H1 (cell line): ENCODE results near the gene SH2D4B. TPM values are rescaled to one million over a fixed set of nuclear protein-coding genes. Genes with fewer than 3 reads are reported as not detected.

ENCODE experiments used
- CTCF ChIA-PET: fragments of 300-600 bp; sonication (Branson Sonifier 250); formaldehyde crosslinking; loops from one replicate; lab custom pipeline; 2021; ENCODE audit not compliant: partially characterized antibody; lab: Charles Lee
- POLR2A ChIA-PET: fragments of 300-600 bp; sonication (Branson Sonifier 250); formaldehyde crosslinking; loops from one replicate; lab custom pipeline; 2021; ENCODE audit warnings: inconsistent platforms; ENCODE audit not compliant: partially characterized antibody; lab: Charles Lee
- DNase-seq, 2 experiments: peaks; one replicate each; pipeline versions ENCODE4 v3.0.0 to v3.0.0-alpha.2; 2010 to 2022; ENCODE audit warnings: low spot score in 2 of 2, low read depth in 1 of 2, mixed read lengths in 1 of 2
- FAIRE-seq: peaks from 2 replicates; lab custom pipeline; 2011; peaks lifted over from hg19 to GRCh38; lab: Jason Lieb, UNC
- H2AFZ ChIP-seq: 2 replicates; pipeline ENCODE4 v1.8.1; 2012; ENCODE audit warnings: low read length, inconsistent platforms
- H2AK5ac ChIP-seq: 2 replicates; pipeline ENCODE4 v1.6.1; 2013; ENCODE audit warnings: low read depth, low read length
- H2BK120ac ChIP-seq: replicated peaks from 2 replicates; pipeline ENCODE3; 2013; ENCODE audit warnings: low read depth, low read length, inconsistent platforms
- H2BK12ac ChIP-seq: 2 replicates; pipeline ENCODE4 v1.6.1; 2013; ENCODE audit warnings: low read depth, low read length
- H2BK15ac ChIP-seq: 2 replicates; pipeline ENCODE4 v1.6.1; 2013; ENCODE audit warnings: low read length
- H2BK20ac ChIP-seq: 2 replicates; pipeline ENCODE4 v1.6.1; 2013; ENCODE audit warnings: low read length
- H2BK5ac ChIP-seq: 2 replicates; pipeline ENCODE4 v1.6.1; 2013; ENCODE audit warnings: low read depth, low read length
- H3K14ac ChIP-seq: 2 replicates; pipeline ENCODE4 v1.6.1; 2013; ENCODE audit warnings: inconsistent platforms; ENCODE audit not compliant: insufficient read length
- H3K18ac ChIP-seq: 2 replicates; pipeline ENCODE4 v1.6.1; 2013; ENCODE audit warnings: low read length; ENCODE audit errors: extremely low read depth
- H3K23ac ChIP-seq: 2 replicates; pipeline ENCODE4 v1.6.1; 2013; ENCODE audit warnings: inconsistent platforms; ENCODE audit not compliant: insufficient read length
- H3K23me2 ChIP-seq: 2 replicates; pipeline ENCODE4 v1.6.1; 2013; ENCODE audit warnings: low read depth, low read length
- H3K27ac ChIP-seq: 2 replicates; pipeline ENCODE4 v1.6.1; 2011; ENCODE audit warnings: low read depth, low read length, inconsistent platforms
- H3K27me3 ChIP-seq, 4 experiments: replicated peaks in 1 of 4; 1 replicate in 1 of 4; 2 replicates in 3 of 4; pipeline versions ENCODE4 v1.6.1 to v1.8.1; 2011 to 2013; ENCODE audit warnings: low read length in 3 of 4, mild to moderate bottlenecking in 3 of 4, inconsistent platforms in 2 of 4, mixed read lengths in 2 of 4, moderate library complexity in 1 of 4; ENCODE audit not compliant: control insufficient read depth in 3 of 4, insufficient read depth in 3 of 4; ENCODE audit errors: extremely low read depth in 1 of 4
- H3K36me3 ChIP-seq, 4 experiments: 2 replicates each; pipeline versions ENCODE4 v1.6.1 to v1.8.1; 2011 to 2013; ENCODE audit warnings: mild to moderate bottlenecking in 4 of 4, low read length in 3 of 4, moderate library complexity in 2 of 4, control low read depth in 1 of 4, inconsistent platforms in 1 of 4; ENCODE audit not compliant: insufficient read depth in 4 of 4, control insufficient read depth in 2 of 4
- H3K4ac ChIP-seq: replicated peaks from 2 replicates; pipeline ENCODE3; 2013; ENCODE audit warnings: low read length, low read depth, mixed read lengths, inconsistent platforms; ENCODE audit not compliant: insufficient read length
- H3K4me1 ChIP-seq, 4 experiments: replicated peaks in 1 of 4; 1 replicate in 1 of 4; 2 replicates in 3 of 4; pipeline versions ENCODE4 v1.6.1 to v1.8.1; 2011 to 2013; ENCODE audit warnings: low read length in 3 of 4, inconsistent platforms in 2 of 4, mixed read lengths in 1 of 4; ENCODE audit not compliant: insufficient read depth in 4 of 4, control insufficient read depth in 3 of 4
- H3K4me2 ChIP-seq, 2 experiments: 2 replicates each; pipeline versions ENCODE4 v1.6.1 to v1.8.1; 2011 to 2013; ENCODE audit warnings: low read depth in 2 of 2, low read length in 2 of 2, control low read depth in 1 of 2, inconsistent platforms in 1 of 2, mild to moderate bottlenecking in 1 of 2; ENCODE audit not compliant: insufficient read depth in 1 of 2
- H3K4me3 ChIP-seq, 4 experiments: fragments of 200-600, 300-600 bp in 1 of 4; sonication (generic), shearing (Covaris generic), sonication (Bioruptor Twin) in 1 of 4; 2 replicates each; pipeline versions ENCODE4 v1.5.1 to v1.8.1; 2011 to 2016; ENCODE audit warnings: low read length in 4 of 4, low read depth in 3 of 4, control low read depth in 2 of 4, inconsistent platforms in 2 of 4, mild to moderate bottlenecking in 2 of 4, mixed read lengths in 1 of 4, moderate library complexity in 1 of 4; ENCODE audit not compliant: insufficient read depth in 2 of 4; ENCODE audit errors: extremely low read depth in 1 of 4
- H3K56ac ChIP-seq: replicated peaks from 2 replicates; pipeline ENCODE3; 2013; ENCODE audit warnings: low read depth, mild to moderate bottlenecking, mixed read lengths, low read length, inconsistent platforms; ENCODE audit not compliant: insufficient read length
- H3K79me1 ChIP-seq: 2 replicates; pipeline ENCODE4 v1.6.1; 2013; ENCODE audit warnings: low read depth, low read length, control low read depth
- H3K79me2 ChIP-seq, 2 experiments: 2 replicates each; pipeline versions ENCODE4 v1.6.1 to v1.8.1; 2012 to 2013; ENCODE audit warnings: low read length in 2 of 2, mild to moderate bottlenecking in 2 of 2, inconsistent platforms in 1 of 2; ENCODE audit not compliant: insufficient read depth in 2 of 2, control insufficient read depth in 1 of 2
- H3K9ac ChIP-seq, 4 experiments: replicated peaks in 1 of 4; 1 replicate in 1 of 4; 2 replicates in 3 of 4; pipeline versions ENCODE4 v1.6.1 to v1.8.1; 2011 to 2013; ENCODE audit warnings: low read depth in 3 of 4, low read length in 3 of 4, control low read depth in 2 of 4, mild to moderate bottlenecking in 2 of 4, moderate library complexity in 2 of 4, inconsistent platforms in 1 of 4; ENCODE audit errors: extremely low read depth in 1 of 4
- H3K9me3 ChIP-seq, 2 experiments: 2 replicates each; pipeline versions ENCODE4 v1.6.1 to v1.8.1; 2012 to 2013; ENCODE audit warnings: mild to moderate bottlenecking in 2 of 2, moderate library complexity in 2 of 2, control low read depth in 1 of 2, inconsistent platforms in 1 of 2, low read depth in 1 of 2, low read length in 1 of 2, mixed read lengths in 1 of 2; ENCODE audit not compliant: insufficient read depth in 2 of 2
- H4K20me1 ChIP-seq, 2 experiments: replicated peaks in 1 of 2; 2 replicates each; pipeline versions ENCODE3 to v1.8.1; 2011 to 2013; ENCODE audit warnings: inconsistent platforms in 2 of 2, low read length in 2 of 2, mild to moderate bottlenecking in 1 of 2; ENCODE audit not compliant: insufficient read depth in 2 of 2, control insufficient read depth in 1 of 2
- H4K5ac ChIP-seq: 2 replicates; pipeline ENCODE4 v1.6.1; 2013; ENCODE audit warnings: low read length, low read depth, mixed read lengths, inconsistent platforms; ENCODE audit not compliant: insufficient read length
- H4K8ac ChIP-seq: 2 replicates; pipeline ENCODE4 v1.8.0; 2013; ENCODE audit warnings: mild to moderate bottlenecking, moderate library complexity, low read length, inconsistent platforms; ENCODE audit not compliant: insufficient read depth; ENCODE audit errors: extremely low read depth
- H4K91ac ChIP-seq: replicated peaks from 2 replicates; pipeline ENCODE3; 2013; ENCODE audit warnings: low read length, mixed read lengths, inconsistent platforms; ENCODE audit not compliant: insufficient read length
- CTBP2 ChIP-seq: IDR thresholded peaks from 2 replicates; pipeline ENCODE4 v1.7.0; 2011; ENCODE audit warnings: borderline replicate concordance, mild to moderate bottlenecking, moderate library complexity, mixed read lengths, low read length; ENCODE audit not compliant: insufficient read depth, insufficient read length
- EZH2 ChIP-seq: fragments of 200-600 bp; sonication (generic); IDR thresholded peaks from 2 replicates; pipeline ENCODE4 v1.7.1; 2012; ENCODE audit warnings: low read depth, mild to moderate bottlenecking, moderate library complexity, low read length, inconsistent platforms; ENCODE audit not compliant: severe bottlenecking
- FOSL1 ChIP-seq: IDR thresholded peaks from 2 replicates; pipeline ENCODE4 v1.6.1; 2011; ENCODE audit warnings: mild to moderate bottlenecking, low read depth, low read length, moderate library complexity; ENCODE audit not compliant: insufficient read depth
- GABPA ChIP-seq: IDR thresholded peaks from 2 replicates; pipeline ENCODE4 v1.6.1; 2011; ENCODE audit warnings: mild to moderate bottlenecking, low read length, moderate library complexity, borderline replicate concordance; ENCODE audit not compliant: insufficient read depth
- HDAC2 ChIP-seq, 2 experiments: fragments of 300-600 bp in 1 of 2; sonication (generic) in 1 of 2; IDR thresholded peaks; 2 replicates each; pipeline ENCODE4 v1.6.1; 2011 to 2012; ENCODE audit warnings: low read depth in 2 of 2, low read length in 2 of 2, mild to moderate bottlenecking in 2 of 2, moderate library complexity in 2 of 2, borderline replicate concordance in 1 of 2, inconsistent platforms in 1 of 2
- JUND ChIP-seq: IDR thresholded peaks from 2 replicates; pipeline ENCODE4 v1.6.1; 2011; ENCODE audit warnings: mild to moderate bottlenecking, improper control_type of control experiment, low read length
- KDM1A ChIP-seq: fragments of 200-600, 300-600 bp; sonication (generic); IDR thresholded peaks from 2 replicates; pipeline ENCODE4 v1.7.1; 2016; ENCODE audit warnings: mild to moderate bottlenecking, low read length, borderline replicate concordance
- SIX5 ChIP-seq: IDR thresholded peaks from 2 replicates; pipeline ENCODE4 v1.6.1; 2011; ENCODE audit warnings: mild to moderate bottlenecking, low read depth, low read length
- SP1 ChIP-seq: IDR thresholded peaks from 2 replicates; pipeline ENCODE4 v1.6.1; 2011; ENCODE audit warnings: low read depth, low read length
- TBP ChIP-seq: IDR thresholded peaks from 2 replicates; pipeline ENCODE4 v1.6.1; 2011; ENCODE audit warnings: low read depth, low read length, improper control_type of control experiment
- TCF12 ChIP-seq: IDR thresholded peaks from 2 replicates; pipeline ENCODE4 v1.6.1; 2011; ENCODE audit warnings: low read depth, mild to moderate bottlenecking, low read length
- YY1 ChIP-seq: IDR thresholded peaks from 2 replicates; pipeline ENCODE4 v1.6.1; 2011; ENCODE audit warnings: low read depth, mild to moderate bottlenecking, low read length
- WGBS, 2 experiments: shearing (Covaris generic) in 1 of 2; methylation state at CpG; one replicate each; pipeline versions ENCODE4 v1.1.6 to v1.1.7; 2013 to 2015; ENCODE audit warnings: low lambda C conversion rate in 2 of 2, mixed read lengths in 2 of 2, inconsistent platforms in 1 of 2, low coverage in 1 of 2, missing lambda C conversion rate in 1 of 2; ENCODE audit not compliant: insufficient replicate concordance in 2 of 2, insufficient coverage in 1 of 2, insufficient read length in 1 of 2; ENCODE audit errors: extremely low coverage in 1 of 2, missing lambda C conversion rate in 1 of 2; 5-methylcytosine and 5-hydroxymethylcytosine counted together
- polyA plus RNA-seq, 7 experiments: library from polyadenylated mRNA; depleted of rRNA in 3 of 7; stranded (reverse) in 5 of 7; unstranded in 2 of 7; fragments of >200 nt in 5 of 7; fragments of 200-250 nt in 2 of 7; gene quantifications; 1 replicate in 5 of 7; 2 replicates in 1 of 7; 4 replicates in 1 of 7; pipeline versions ENCODE4 v1.2.1 to v1.2.3, GENCODE V29; 2011 to 2013; ENCODE audit warnings: missing spikeins in 2 of 7, mixed read lengths in 2 of 7
- total RNA-seq: library from RNA; stranded (reverse); fragmentation: NEBNext Ultra II Directional; extraction: Animal tissue kit (Norgen Biotek cat#: 25700); gene quantifications from 2 replicates; pipeline ENCODE4 v1.2.1, GENCODE V29; 2021
- TF ChIP-seq, protein P1 (sequence below): IDR thresholded peaks from 2 replicates; pipeline ENCODE4 v1.6.1; 2012; ENCODE audit warnings: low read length, inconsistent platforms

SH2D4B gene
- total and polyA plus RNA-seq, 2 of the 8 experiments (the other 6 are each of a cell fraction or from before 2014, with no cell fraction given): 0.06 to 0.13 TPM

- H4K20me1 ChIP-seq: no peaks in the 10 kb centered on the region
- DNase-seq (no peak), FAIRE-seq (no peak)
- H2BK12ac ChIP-seq: no peak overlapping the region
- H3K27ac ChIP-seq: no peak overlapping the region
- H2AK5ac ChIP-seq: no peak overlapping the region
- POLR2A ChIA-PET: no interaction called here
- H3K4ac ChIP-seq: no peak overlapping the region
- no peak overlapping the region for H3K23ac ChIP-seq
- CTCF ChIA-PET: interaction anchor here (1.3 to 1.8 kb wide), 3 partner anchors 31 to 34 kb away, joined by 4 to 5 read pairs (median 5); no protein-coding TSS in a partner anchor
- no peak overlapping the region for H3K4me3 ChIP-seq
- H3K23me2 ChIP-seq: no peaks in the 10 kb centered on the region
- H2BK5ac ChIP-seq: no peak overlapping the region
- H2AFZ ChIP-seq: no peak overlapping the region
- no peak overlapping the region for H4K5ac ChIP-seq
- H4K91ac ChIP-seq: no peak overlapping the region
- no peaks in the 10 kb centered on the region for H3K36me3 ChIP-seq
- no peak overlapping the region for H2BK20ac ChIP-seq
- no peak overlapping the region for H2BK15ac ChIP-seq
- H3K56ac ChIP-seq: no peak overlapping the region
- H3K4me1 ChIP-seq: no peaks in the 10 kb centered on the region
- no peak overlapping the region for H4K8ac ChIP-seq
- no peak overlapping the region for H3K14ac ChIP-seq
- H3K79me2 ChIP-seq: no peaks in the 10 kb centered on the region
- no peak overlapping the region for H3K18ac ChIP-seq
- no peak overlapping the region for H3K4me2 ChIP-seq
- H3K9me3 ChIP-seq: 0 out of 4 replicates have a peak, but pooled peaks cover 2 to 5% of the 10 kb centered on the region in 2 experiments
- no peaks in the 10 kb centered on the region for H3K79me1 ChIP-seq
- H2BK120ac ChIP-seq: no peak overlapping the region
- H3K27me3 ChIP-seq: no peaks in the 10 kb centered on the region
- 89% methylated on average over 1 of the region's 1 CpG; no CpG with 5 or more reads in 1 of the 2 experiments for WGBS, 2 experiments
- H3K9ac ChIP-seq: no peak overlapping the region
- TF ChIP-seq, protein P1, sequence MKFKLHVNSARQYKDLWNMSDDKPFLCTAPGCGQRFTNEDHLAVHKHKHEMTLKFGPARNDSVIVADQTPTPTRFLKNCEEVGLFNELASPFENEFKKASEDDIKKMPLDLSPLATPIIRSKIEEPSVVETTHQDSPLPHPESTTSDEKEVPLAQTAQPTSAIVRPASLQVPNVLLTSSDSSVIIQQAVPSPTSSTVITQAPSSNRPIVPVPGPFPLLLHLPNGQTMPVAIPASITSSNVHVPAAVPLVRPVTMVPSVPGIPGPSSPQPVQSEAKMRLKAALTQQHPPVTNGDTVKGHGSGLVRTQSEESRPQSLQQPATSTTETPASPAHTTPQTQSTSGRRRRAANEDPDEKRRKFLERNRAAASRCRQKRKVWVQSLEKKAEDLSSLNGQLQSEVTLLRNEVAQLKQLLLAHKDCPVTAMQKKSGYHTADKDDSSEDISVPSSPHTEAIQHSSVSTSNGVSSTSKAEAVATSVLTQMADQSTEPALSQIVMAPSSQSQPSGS: no peak
- TF ChIP-seq YY1 (no peak), CTBP2 (no peak), TBP (no peak), FOSL1 (no peak), TCF12 (no peak), KDM1A (no peak), EZH2 (no peak), GABPA (no peak), SIX5 (no peak), SP1 (no peak), HDAC2 (IDR thresholded peaks at IDR 0.05; ENCODE audit: borderline replicate concordance in 1 of 2, low read depth in 2 of 2, low read length in 2 of 2) (no peak), JUND (no peak)
Measured at GRCh38 chr10:80630324-80630723, 92.6 kb downstream of the SH2D4B start.
